ENCODE results near the gene ORM1. TPM values are rescaled to one million over a fixed set of nuclear protein-coding genes. Genes with fewer than 3 reads are reported as not detected.
"Not testable (repeated sequence)": the region's sequence is repeated elsewhere in the genome, so short reads cannot be mapped to it uniquely, and the experiment has no call there.

ORM1 gene
- total and polyA plus RNA-seq, 2 donors (not counting 1 experiment from before 2014, with no cell fraction given), result not detected

GRCh38 chr9:114321759-114322158 is 1.1 kb upstream of the ORM1 start:
- no peak for TF ChIP-seq CTCF (conservative IDR thresholded peaks at IDR 0.05 in 1 of 2, IDR thresholded peaks at IDR 0.05 in 1 of 2; ENCODE audit: low read depth in 1 of 2, low read length in 2 of 2)
- Histone ChIP-seq H3K9ac (ENCODE audit: insufficient read depth, low read length) (no peak overlapping the region), H3K36me3 (ENCODE audit: control insufficient read depth, insufficient read depth, low read length) (no peaks in the 10 kb centered on the region), H4K20me1 (ENCODE audit: control insufficient read depth, extremely low read depth, insufficient read depth, low read length) (no peaks in the 10 kb centered on the region), H3K4me3 (replicated peaks in 1 of 4; ENCODE audit: control extremely low read depth in 1 of 4, insufficient read depth in 1 of 4, low read depth in 3 of 4, low read length in 4 of 4) (no peak overlapping the region), H3K4me2 (ENCODE audit: extremely low read depth, insufficient read depth, low read length) (no peak overlapping the region), H3K27me3 (ENCODE audit: control insufficient read depth, insufficient read depth, low read length) (peaks cover 5% of the 10 kb centered on the region), H3K4me1 (ENCODE audit: control insufficient read depth, extremely low read depth, insufficient read depth, low read length) (no peaks in the 10 kb centered on the region), H3K27ac (ENCODE audit: insufficient read depth, low read length) (no peak overlapping the region), H3K9me3 (ENCODE audit: control insufficient read depth, insufficient read depth, low read depth, low read length) (no peaks in the 10 kb centered on the region), H2AFZ (ENCODE audit: low read length) (no peak overlapping the region), H3K79me2 (ENCODE audit: control insufficient read depth, insufficient read depth, low read length) (no peaks in the 10 kb centered on the region)
- DNase-seq (ENCODE audit: low read depth in 2 of 2), result peak in 1 of 2 donors; percentile 74

GRCh38 chr9:114322160-114322818 is 609 bp upstream of the ORM1 start:
- H3K9ac ChIP-seq (ENCODE audit: insufficient read depth, low read length); H3K9me3 ChIP-seq (ENCODE audit: control insufficient read depth, insufficient read depth, low read depth, low read length); H3K79me2 ChIP-seq (ENCODE audit: control insufficient read depth, insufficient read depth, low read length); H2AFZ ChIP-seq (ENCODE audit: low read length); H3K27ac ChIP-seq (ENCODE audit: insufficient read depth, low read length); H3K4me2 ChIP-seq (ENCODE audit: extremely low read depth, insufficient read depth, low read length); H4K20me1 ChIP-seq (ENCODE audit: control insufficient read depth, extremely low read depth, insufficient read depth, low read length); H3K4me3 ChIP-seq (replicated peaks in 1 of 4; ENCODE audit: control extremely low read depth in 1 of 4, insufficient read depth in 1 of 4, low read depth in 3 of 4, low read length in 4 of 4); H3K27me3 ChIP-seq (ENCODE audit: control insufficient read depth, insufficient read depth, low read length); H3K4me1 ChIP-seq (ENCODE audit: control insufficient read depth, extremely low read depth, insufficient read depth, low read length); H3K36me3 ChIP-seq (ENCODE audit: control insufficient read depth, insufficient read depth, low read length): not testable (repeated sequence)
- peak in 1 of 2 donors; percentile 62 for DNase-seq (ENCODE audit: low read depth in 2 of 2)

DNA sequence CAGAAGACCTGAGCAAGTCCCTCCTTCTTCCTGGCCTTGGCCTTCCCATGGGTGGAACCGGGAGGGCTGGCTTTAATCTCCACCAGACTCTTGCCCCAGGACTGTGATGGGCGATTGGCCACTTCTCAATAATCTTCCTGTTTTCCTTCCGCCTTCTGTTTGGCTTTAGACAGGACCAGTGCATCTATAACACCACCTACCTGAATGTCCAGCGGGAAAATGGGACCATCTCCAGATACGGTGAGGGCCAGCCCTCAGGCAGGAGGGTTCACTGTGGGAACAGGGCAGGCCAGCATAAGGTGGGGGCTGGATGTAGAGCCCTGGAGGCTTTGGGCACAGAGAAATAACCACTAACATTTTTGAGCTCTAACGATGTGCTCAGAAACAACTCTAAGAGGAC is 951 bp downstream of the ORM1 start:
- DNase-seq (ENCODE audit: low read depth in 2 of 2); H3K36me3 ChIP-seq (ENCODE audit: control insufficient read depth, insufficient read depth, low read length); H4K20me1 ChIP-seq (ENCODE audit: control insufficient read depth, extremely low read depth, insufficient read depth, low read length); H3K9ac ChIP-seq (ENCODE audit: insufficient read depth, low read length); H3K27ac ChIP-seq (ENCODE audit: insufficient read depth, low read length); H3K4me3 ChIP-seq (replicated peaks in 1 of 4; ENCODE audit: control extremely low read depth in 1 of 4, insufficient read depth in 1 of 4, low read depth in 3 of 4, low read length in 4 of 4); H3K4me2 ChIP-seq (ENCODE audit: extremely low read depth, insufficient read depth, low read length); H3K4me1 ChIP-seq (ENCODE audit: control insufficient read depth, extremely low read depth, insufficient read depth, low read length); H3K79me2 ChIP-seq (ENCODE audit: control insufficient read depth, insufficient read depth, low read length); H3K9me3 ChIP-seq (ENCODE audit: control insufficient read depth, insufficient read depth, low read depth, low read length); H3K27me3 ChIP-seq (ENCODE audit: control insufficient read depth, insufficient read depth, low read length); H2AFZ ChIP-seq (ENCODE audit: low read length): not testable (repeated sequence)

DNA sequence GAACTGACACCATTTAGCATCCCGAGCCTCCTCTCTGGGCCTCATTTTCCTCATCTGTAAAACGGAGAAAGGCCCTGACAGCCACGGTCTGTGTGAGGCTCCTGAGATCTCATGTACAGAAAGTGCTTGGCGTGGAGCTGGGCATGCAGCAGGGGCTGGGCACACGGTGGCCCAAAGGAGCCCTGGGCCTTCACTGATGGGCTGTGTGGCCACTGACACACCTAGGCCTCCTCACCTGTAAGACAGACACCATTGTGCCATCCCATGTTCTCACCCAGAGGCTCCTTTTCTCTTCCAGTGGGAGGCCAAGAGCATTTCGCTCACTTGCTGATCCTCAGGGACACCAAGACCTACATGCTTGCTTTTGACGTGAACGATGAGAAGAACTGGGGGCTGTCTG is 1.6 kb downstream of the ORM1 start:
- H3K4me1 ChIP-seq (ENCODE audit: control insufficient read depth, extremely low read depth, insufficient read depth, low read length), result no peaks in the 10 kb centered on the region
- H3K9ac ChIP-seq (ENCODE audit: insufficient read depth, low read length), result no peak overlapping the region
- no peak overlapping the region for H3K4me2 ChIP-seq (ENCODE audit: extremely low read depth, insufficient read depth, low read length)
- no peaks in the 10 kb centered on the region for H4K20me1 ChIP-seq (ENCODE audit: control insufficient read depth, extremely low read depth, insufficient read depth, low read length)
- no peaks in the 10 kb centered on the region for H3K79me2 ChIP-seq (ENCODE audit: control insufficient read depth, insufficient read depth, low read length)
- TF ChIP-seq CTCF (conservative IDR thresholded peaks at IDR 0.05 in 1 of 2, IDR thresholded peaks at IDR 0.05 in 1 of 2; ENCODE audit: low read depth in 1 of 2, low read length in 2 of 2) (no peak), EZH2 (IDR thresholded peaks at IDR 0.05; ENCODE audit: low read length, missing control alignments) (no peak)
- H3K27me3 ChIP-seq (ENCODE audit: control insufficient read depth, insufficient read depth, low read length), result no peaks in the 10 kb centered on the region
- no peak for DNase-seq (ENCODE audit: low read depth in 2 of 2)
- no peak overlapping the region for H3K27ac ChIP-seq (ENCODE audit: insufficient read depth, low read length)
- no peak overlapping the region for H2AFZ ChIP-seq (ENCODE audit: low read length)
- H3K36me3 ChIP-seq (ENCODE audit: control insufficient read depth, insufficient read depth, low read length), result no peaks in the 10 kb centered on the region
- H3K9me3 ChIP-seq (ENCODE audit: control insufficient read depth, insufficient read depth, low read depth, low read length), result no peaks in the 10 kb centered on the region
- H3K4me3 ChIP-seq (replicated peaks in 1 of 4; ENCODE audit: control extremely low read depth in 1 of 4, insufficient read depth in 1 of 4, low read depth in 3 of 4, low read length in 4 of 4), result no peak overlapping the region

DNA sequence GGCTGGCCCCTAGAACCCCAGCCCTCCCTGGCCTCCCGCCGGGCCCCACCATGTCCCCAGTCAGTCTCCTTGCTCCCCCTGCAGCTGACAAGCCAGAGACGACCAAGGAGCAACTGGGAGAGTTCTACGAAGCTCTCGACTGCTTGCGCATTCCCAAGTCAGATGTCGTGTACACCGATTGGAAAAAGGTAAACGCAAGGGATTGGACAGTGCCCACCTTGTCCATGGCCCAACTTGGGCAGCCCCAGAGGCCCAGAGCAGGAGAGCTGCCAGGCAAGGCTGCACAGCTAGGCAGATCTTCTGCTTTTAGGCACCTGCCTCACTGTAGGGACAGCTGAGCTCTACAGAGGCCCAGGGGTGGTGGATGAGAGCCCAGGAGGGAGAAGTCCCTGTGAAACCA is 2.1 kb downstream of the ORM1 start:
- not testable (repeated sequence) for H3K27me3 ChIP-seq (ENCODE audit: control insufficient read depth, insufficient read depth, low read length); H3K79me2 ChIP-seq (ENCODE audit: control insufficient read depth, insufficient read depth, low read length); H3K27ac ChIP-seq (ENCODE audit: insufficient read depth, low read length); H3K4me2 ChIP-seq (ENCODE audit: extremely low read depth, insufficient read depth, low read length); H3K36me3 ChIP-seq (ENCODE audit: control insufficient read depth, insufficient read depth, low read length); H3K4me1 ChIP-seq (ENCODE audit: control insufficient read depth, extremely low read depth, insufficient read depth, low read length); H3K9me3 ChIP-seq (ENCODE audit: control insufficient read depth, insufficient read depth, low read depth, low read length); H3K4me3 ChIP-seq (replicated peaks in 1 of 4; ENCODE audit: control extremely low read depth in 1 of 4, insufficient read depth in 1 of 4, low read depth in 3 of 4, low read length in 4 of 4); DNase-seq (ENCODE audit: low read depth in 2 of 2); H2AFZ ChIP-seq (ENCODE audit: low read length); H3K9ac ChIP-seq (ENCODE audit: insufficient read depth, low read length); H4K20me1 ChIP-seq (ENCODE audit: control insufficient read depth, extremely low read depth, insufficient read depth, low read length)
